Epithelial cell of prostate (primary cell): ENCODE data around the gene PROSER3.
A peak's percentile ranks its signal among the peaks of the same experiment; 100 is the strongest.

Experiments
- DNase-seq: peaks from one replicate; pipeline ENCODE4 v3.0.0-alpha.2; 2011; ENCODE audit warnings: low read depth, low spot score
- H3K27ac ChIP-seq: fragments of 450-650 bp; 2 replicates; pipeline ENCODE4 v1.5.1; 2017; ENCODE audit warnings: mild to moderate bottlenecking

PROSER3 gene

DNA sequence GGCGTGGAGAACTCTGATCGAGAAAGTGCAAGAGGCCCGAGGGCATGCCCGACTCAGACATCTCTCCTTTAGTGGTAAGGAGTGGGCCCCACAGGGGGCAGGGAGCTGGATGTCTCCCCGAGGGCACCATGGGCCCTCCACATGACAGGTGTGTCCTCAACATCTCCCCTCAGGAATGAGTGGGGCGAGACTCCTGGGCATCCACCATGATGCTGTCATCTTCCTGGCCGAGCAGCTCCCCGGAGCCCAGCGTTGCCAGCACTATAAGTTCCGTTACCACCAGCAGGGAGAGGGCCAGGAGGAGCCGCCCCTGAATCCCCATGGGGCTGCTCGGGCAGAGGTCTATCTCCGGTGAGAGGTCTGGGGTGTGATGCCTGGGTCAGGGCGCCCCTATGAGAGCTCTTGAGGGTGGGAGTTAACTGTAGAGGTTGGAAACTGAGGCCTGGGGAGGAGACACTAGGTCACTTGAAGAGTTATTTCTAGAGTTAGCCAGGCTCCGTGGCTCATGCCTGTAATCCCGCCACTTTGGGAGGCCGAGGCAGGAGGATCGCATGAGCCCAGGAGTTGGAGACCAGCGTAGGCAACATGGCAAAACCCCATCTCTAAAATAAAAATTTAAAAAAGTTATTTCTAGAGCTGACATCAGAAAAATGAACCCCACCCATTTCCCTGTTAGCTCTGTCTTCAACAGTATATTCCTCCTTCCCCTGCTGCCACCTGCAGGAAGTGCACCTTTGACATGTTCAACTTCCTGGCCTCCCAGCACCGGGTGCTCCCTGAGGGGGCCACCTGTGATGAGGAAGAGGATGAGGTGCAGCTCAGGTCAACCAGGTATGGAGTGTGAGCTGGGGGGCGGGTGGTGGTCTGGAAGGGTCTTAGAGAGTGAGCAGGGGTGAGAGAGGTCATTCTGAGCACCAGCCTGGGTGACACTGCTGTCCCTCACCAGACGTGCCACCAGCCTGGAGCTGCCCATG is 20.8 kb upstream of the PROSER3 start:
- H3K27ac ChIP-seq: peak overlapping the region; percentile 17
- no peak for DNase-seq

DNA sequence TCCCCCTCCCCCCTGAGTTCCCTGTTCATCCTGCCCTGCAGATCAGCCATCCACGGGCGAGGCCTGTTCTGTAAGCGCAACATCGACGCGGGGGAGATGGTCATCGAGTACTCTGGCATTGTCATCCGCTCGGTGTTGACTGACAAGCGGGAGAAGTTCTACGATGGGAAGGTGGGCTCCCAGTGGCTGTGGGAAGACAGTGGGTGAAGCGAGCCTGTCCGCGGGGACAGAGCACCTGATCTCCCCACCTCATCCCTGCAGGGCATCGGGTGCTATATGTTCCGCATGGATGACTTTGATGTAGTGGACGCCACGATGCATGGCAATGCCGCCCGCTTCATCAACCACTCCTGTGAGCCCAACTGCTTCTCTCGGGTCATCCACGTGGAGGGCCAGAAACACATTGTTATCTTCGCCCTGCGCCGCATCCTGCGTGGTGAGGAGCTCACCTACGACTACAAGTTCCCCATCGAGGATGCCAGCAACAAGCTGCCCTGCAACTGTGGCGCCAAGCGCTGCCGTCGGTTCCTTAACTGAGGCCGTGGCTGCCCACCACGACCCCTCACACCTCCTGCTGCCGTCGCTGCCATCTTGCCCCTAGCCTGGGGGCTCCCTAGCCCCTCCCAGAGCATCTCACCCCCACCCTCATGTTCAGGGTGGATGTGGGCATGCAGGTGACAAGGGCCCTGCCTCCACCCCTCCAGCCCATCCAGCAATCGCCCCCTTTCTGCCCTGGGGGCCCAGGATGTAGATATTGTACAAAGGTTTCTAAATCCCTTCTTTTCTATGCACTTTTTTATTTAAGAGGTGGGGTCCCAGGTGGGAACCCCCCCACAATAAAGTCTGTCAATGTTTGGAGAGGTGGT is 19.7 kb upstream of the PROSER3 start:
- no peak for DNase-seq
- no peak overlapping the region for H3K27ac ChIP-seq

DNA sequence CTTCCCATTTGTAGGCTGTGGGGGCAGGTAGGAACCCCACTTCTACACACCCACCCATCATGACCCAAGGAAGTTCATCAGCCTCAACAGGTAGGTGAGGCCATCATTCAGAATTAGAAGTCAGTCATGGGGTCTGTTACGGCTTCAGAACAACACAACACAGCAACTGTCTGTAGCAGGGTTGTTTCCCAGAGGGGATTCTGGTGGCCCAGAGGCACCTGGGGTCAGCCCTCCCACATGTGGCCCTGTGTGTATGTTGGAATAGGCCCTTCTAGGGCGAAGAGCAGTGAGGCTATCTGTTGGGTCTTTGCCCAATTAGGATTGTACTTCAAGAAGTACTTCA is 19.1 kb upstream of the PROSER3 start:
- no peak overlapping the region for H3K27ac ChIP-seq
- no peak for DNase-seq

DNA sequence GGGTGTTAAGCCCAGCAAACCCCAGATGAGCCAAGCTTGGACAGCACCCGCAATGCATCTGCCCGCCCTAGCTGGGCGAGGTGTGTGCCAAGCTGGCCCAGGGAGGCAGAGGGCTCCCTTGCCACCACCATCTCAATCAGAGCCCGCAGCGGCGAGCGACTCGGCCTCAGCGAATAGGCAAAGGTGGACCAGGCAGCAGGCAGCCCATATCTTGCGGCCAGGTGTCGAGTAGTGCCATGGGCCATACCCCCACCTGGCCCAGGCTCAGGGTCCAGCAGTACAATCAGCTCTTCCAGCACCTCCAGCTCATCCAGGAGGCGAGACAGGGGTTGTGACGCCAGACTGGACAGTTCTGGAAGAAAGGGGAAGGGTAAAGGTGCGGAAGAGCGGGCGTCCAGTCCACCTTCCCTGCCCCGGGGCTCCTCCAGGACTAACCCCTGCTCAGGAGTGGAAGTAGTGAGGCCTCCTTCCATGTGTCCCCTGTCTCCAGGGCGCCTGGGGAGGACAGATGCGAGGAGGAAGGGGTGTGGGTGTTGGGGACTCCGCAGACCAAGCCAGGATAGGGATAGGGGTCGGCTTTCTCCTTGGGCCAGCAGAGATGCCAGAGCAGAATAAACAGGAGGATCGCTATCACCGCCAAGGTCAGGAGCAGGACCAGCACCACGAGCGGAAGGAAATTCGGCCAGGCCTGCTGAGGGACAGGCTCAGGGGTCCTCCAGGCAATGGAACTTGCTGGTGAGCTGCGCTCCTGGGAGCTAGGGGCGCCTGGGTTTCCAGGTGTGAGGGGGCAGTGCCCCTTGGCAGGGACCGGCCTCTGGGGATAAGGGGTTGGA is 18.5 kb upstream of the PROSER3 start:
- DNase-seq: no peak
- H3K27ac ChIP-seq: no peak overlapping the region

DNA sequence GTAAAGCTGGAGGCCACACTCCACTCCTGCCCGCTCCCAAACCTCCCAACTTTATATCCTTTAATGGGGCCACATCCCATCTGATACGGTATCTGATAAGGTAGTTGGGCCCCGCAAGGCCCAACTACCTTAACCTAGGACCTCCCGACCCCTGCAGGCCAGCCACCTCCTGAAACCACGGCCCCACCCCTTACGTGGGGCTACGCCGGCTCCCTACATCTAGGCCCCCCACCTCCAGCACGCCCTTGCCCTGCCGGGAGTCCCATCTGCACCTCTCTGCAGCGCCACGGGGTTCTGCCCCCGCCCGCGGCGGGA is 17.9 kb upstream of the PROSER3 start:
- DNase-seq: no peak
- H3K27ac ChIP-seq: no peak overlapping the region

DNA sequence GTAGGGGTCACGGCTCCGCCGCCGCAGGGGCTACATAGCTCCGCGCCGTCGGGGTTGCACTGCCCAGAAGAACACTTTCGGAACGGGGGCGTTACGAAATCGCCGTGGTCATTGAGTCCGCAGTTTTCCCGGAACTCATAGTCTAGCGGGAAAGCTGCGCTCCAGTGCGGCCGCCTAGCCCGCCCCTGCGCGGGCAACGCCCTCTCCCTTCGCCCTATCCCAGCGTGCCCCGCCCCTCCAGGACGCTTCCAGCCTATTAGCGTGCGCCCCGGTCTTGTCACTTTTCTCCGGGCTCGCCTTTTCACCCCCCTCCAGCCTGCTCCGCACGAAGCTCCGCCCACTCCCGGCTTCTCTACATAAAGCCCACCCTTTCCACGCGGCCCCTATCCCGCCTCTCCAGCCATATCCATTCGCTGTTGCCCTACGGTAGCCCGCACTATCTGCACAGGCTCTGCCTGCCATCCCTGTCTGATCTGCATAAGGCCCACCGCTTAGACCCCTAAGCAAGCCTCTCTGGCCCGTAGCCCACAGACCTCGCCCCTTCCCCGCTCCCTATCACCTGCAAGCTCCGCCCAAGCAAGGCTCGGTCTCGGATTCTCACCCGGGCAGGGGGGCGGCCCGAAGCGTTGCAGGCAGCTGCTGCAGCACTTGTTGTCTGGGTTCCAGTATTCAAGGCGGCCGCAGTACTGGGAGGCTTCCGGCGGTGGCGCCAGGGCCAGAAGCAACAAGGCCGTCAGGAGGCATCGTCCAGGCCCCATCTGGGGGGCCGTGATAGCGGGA is 17.4 kb upstream of the PROSER3 start:
- no peak for DNase-seq
- no peak overlapping the region for H3K27ac ChIP-seq

DNA sequence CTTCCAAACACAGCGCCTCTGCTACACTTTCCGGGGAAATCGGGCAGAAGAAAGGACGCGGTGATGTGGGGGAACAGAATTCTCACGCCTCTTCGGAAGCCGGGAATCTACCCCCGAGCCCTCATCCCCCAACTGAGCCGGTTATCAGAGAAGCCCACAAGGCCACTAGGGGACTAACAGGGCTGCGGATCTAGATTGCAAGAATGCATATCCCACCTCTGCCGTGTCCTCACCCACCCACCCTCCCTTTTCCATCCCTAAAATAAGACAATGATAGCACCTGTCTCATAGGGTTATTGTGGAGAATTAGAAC is 16.8 kb upstream of the PROSER3 start:
- no peak overlapping the region for H3K27ac ChIP-seq
- no peak for DNase-seq

DNA sequence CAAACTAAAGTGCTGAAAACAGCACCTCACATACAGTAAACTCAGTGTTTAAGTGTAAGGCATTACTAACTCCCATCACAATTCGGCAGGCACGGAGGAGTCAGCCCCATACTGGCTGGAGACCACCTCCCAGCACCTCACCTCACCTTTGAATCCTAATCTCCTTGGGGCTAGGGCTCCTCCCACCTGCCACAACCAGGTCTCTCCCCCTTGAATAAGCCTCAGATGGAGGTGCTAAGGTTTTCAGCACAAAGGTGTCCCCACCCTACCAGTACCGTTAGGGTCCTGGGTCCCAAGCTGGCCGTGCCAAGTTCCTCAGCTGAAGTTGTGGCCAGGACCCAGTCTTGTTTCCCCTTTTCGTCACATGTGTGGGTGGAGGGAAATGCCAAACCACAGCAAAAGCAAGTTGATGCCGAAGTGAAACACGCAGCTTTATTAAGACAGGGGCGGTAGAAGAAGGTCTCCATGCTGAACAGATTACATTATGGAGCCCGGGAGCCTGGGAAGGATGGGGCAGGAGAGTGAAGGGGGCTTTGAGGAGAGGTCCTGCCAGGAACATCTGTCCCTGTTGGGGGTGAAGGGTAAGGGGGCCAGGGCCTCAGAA is 15.8 kb upstream of the PROSER3 start, which contains the start of gene IGFLR1:
Gene IGFLR1 (minus strand): TSS at position 332 of the 604 bp plus-strand sequence. CDS start 1,272 bp downstream, outside the sequence.
- H3K27ac ChIP-seq: no peak within 1 kb of the TSS
- DNase-seq: no peak

DNA sequence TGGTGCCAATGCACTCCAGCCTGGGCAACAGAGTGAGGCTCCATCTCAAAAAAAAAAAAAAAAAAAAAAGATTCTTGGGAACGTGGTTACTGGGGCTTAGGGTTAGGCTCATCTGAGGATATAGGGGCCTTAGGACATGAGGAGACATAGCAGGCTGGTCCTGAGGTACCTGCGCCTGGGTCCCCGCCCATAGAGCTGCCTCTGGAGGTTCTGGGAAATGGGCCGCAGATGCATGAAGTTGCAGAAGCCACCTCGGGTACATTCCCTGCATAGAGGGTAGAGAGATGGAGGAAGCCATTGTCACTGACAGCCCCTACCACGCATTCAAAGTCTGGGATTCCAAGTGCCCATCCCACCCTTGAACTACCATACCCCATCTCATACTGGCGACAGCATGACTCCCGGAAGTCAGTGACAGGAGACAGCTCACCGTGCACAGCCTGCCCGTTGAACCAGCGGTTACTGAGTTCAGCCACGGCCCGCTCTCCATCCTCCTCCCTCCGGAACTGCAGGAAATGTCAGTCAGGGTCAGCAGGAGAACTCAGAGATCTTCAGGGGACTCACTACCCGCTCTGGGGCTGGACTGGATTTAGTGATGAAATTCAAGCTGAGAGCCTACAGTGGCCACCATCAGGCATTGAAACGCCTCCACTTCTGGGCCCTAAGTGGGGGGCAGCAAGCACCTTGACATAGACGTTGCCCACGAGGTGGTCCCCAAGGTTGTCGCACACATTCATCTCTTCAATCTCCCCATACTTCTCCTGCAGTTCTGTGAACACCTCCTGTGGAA is 14.1 kb upstream of the PROSER3 start:
- no peak for DNase-seq
- no peak overlapping the region for H3K27ac ChIP-seq

DNA sequence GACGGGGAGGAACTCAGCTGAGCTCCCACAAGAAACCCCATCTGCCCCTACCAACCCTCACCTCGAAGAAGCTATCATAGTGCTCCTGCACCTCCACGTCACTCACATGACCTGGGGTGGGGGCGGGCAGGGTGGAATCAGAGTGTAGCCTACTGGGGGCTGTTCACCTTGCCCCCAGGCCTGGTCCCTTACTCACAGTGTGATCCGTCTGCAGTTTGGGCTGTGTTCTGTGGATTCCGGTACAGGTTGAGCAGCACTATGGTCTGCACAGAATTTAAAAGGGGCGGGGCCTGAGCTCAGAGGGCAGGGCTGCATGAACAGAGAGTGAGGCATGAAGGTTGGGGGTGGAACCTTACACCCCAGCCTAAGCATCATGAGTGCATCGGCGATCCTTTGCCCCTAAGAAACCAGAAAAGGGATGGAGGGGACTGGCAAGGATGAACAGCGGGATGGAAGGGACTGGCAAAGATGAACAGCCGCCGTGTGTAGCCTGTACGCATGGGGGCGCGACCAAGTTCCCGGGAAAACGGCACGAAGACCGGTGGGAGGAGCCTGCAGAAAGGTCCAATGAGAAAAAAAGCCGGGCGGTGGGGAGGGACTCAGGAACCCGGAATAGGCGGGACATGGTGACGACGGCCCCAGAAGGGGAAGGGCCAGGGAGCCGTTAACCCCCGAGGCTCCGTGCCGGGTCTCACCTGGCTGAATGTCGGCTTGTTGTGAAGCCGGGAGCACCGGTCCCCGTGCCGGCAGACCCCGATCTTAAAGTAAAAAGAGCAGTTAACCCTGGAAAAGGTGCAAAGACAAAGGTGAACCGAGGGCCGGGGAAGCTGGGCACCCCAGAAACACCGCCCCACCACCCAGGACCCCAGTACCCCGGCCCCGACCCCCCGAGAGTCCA is 13.3 kb upstream of the PROSER3 start:
- peak; percentile 77 for DNase-seq
- peak overlapping the region; percentile 99 for H3K27ac ChIP-seq

DNA sequence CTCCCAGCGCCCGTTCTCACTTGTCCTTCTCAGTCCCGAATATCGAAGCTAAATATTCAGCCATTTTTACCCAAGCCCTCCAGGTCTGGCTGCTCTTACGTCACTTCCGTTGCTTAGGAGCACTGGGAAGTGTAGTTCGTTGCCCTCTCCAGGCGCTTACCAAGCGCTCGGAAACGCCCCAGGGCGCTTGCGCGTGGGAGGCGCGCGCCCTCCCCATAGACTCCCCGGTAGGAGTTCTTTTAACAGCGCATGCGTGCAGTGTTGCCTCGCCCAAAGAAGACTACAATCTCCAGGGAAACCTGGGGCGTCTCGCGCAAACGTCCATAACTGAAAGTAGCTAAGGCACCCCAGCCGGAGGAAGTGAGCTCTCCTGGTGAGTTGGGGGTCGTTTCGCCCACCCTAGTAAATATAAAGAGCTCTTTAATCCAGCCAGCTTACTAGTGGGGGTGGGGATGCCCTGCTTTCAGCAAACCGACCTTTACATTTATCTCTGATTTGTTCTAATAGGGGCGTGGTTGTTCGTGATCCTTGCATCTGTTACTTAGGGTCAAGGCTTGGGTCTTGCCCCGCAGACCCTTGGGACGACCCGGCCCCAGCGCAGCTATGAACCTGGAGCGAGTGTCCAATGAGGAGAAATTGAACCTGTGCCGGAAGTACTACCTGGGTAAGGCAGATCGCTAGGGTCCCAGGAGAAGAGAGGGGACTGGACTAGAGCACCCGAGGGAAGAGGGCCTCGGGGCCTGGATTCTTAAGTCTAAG is 12.5 kb upstream of the PROSER3 start, which contains the start of the genes PSENEN and U2AF1L4:
Gene PSENEN (plus strand): TSS at position 324 of the 759 bp plus-strand sequence. CDS start 280 bp downstream, at position 604.
Gene U2AF1L4 (minus strand): TSS at position 91 of the 759 bp plus-strand sequence. CDS start 27 bp downstream, at position 64.
- peak; percentile 97 for DNase-seq

DNA sequence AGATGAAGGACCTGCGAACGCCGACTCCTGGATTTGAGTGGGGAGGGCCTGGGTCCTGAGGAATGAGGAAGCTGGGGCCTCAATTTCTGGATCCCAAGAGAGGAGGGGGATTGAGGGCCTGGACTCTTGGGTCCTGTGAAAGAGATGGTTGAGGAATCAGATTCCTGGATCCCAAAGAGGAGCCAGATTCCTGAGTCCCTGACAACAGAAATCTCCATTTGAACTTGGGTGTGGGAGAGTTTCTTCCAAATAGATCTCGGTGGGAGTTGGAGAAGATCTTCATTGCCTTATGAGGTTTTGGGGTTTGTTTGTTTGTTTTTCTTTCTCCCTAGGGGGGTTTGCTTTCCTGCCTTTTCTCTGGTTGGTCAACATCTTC is 11.9 kb upstream of the PROSER3 start:
- H3K27ac ChIP-seq: peak overlapping the region; percentile 99
- no peak for DNase-seq

More for the DNA sequence above, 12.5 kb upstream of the PROSER3 start, which contains the start of the genes PSENEN and U2AF1L4:
- H3K27ac ChIP-seq: peak within 1 kb of the TSS; percentile 99

DNA sequence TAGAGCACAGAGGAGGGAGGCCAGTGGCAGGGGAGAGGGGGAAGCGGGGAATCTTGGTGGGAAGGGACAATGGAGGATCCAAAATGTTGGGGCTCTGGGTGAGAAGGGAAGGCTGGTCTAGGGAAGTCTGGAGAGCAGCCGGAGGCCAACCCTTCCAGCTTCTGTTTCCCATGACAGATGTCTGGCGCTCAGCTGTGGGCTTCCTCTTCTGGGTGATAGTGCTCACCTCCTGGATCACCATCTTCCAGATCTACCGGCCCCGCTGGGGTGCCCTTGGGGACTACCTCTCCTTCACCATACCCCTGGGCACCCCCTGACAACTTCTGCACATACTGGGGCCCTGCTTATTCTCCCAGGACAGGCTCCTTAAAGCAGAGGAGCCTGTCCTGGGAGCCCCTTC is 11.4 kb upstream of the PROSER3 start:
- H3K27ac ChIP-seq: peak overlapping the region; percentile 99
- no peak for DNase-seq

DNA sequence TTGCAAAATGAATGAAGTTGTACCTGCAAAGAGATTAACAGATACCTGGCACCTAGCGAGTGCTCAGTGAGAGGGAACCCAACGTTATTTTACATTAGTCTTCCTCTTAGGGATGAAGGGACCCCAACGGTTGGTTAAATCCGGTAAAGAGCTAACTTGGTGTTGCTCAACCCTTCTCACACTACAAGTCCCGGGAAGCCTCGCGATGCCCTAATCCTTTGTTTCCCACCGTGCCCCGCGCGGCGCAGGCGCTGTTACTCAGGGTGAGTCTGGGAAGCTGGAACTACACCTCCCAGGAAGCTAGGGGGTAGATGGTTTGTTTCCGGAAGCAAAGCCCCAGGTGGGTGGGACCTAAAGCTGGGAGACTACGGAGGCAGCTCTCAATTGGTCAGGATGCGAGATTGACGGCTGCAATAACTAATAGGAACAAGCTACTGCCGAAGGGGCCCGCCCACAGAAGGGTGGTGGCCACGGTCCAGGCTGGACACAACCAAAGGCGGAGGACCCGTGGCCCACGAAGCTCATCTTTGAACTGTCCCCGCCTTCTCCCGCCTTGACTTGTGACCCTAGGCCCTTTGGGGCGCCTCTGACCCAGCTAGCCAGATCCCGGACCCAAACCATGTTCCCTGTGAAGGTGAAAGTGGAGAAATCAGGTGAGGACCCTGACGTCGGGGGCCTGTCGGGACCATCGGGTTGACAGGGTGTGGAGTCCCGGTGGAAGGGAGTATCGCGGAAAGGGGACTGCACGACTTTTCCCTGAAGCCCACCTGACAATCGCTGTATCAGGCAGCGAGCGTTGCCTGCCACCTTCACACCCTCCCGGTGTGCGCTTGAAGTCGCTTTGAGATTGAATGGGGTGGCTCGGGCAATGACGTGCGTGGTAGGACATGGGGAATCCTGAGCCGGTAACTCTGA is 9.6 kb upstream of the PROSER3 start, which contains the start of gene LIN37:
Gene LIN37 (plus strand): TSS at position 471 of the 915 bp plus-strand sequence. CDS start 149 bp downstream, at position 620.
- peak within 1 kb of the TSS; percentile 26 for H3K27ac ChIP-seq
- peak; percentile 96 for DNase-seq

DNA sequence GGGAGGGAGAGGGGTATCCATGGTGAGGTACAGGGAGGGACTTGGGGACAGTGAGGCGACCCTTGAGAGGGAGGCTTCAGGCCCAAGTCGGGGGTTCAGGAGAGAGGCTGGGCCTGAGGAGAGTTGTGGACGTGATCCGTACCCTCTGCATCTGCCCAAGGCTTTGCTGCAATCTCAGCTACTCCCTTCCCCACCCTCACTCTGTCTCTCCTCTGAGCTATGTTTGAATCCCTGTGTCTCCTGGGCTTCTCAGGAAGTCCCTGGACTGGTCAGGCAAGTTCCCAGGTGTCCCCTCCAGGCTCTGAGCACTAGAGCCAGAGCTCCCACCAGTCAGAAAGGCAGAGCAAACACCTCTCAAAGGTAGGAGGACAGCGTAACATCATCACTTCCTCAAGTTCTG is 7.8 kb upstream of the PROSER3 start:
- no peak for DNase-seq
- no peak overlapping the region for H3K27ac ChIP-seq
